HCT116 (cell line): ENCODE measurements around the gene GABBR2. TPM values are rescaled to one million over a fixed set of nuclear protein-coding genes. Genes with fewer than 3 reads are reported as not detected.

ENCODE experiments used
- ATAC-seq: fragments of 200-7000 bp; cut with Tn5 transposase; 2 replicates; pipeline ENCODE4 v1.9.1; 2020; ENCODE audit warnings: mild to moderate bottlenecking, moderate library complexity
- BruUV-seq: library from RNA; stranded (reverse); fragments of 400-500 nt; replicated peaks from 2 replicates; lab custom pipeline; 2021; lab: Mats Ljungman, UMichigan
- CTCF ChIA-PET: fragments of 300-600 bp; sonication (Branson Sonifier 250); formaldehyde crosslinking; loops from one replicate; lab custom pipeline; 2021; ENCODE audit warnings: antibody characterized with exemption; lab: Charles Lee
- POLR2A ChIA-PET: fragments of 300-600, 350-600 bp; sonication (Branson Sonifier 250); formaldehyde crosslinking; loops from one replicate; lab custom pipeline; 2021; ENCODE audit warnings: antibody characterized with exemption; lab: Charles Lee
- RAD21 ChIA-PET, 2 experiments: fragments of 300-600 bp; sonication (Branson Sonifier 250); formaldehyde crosslinking; loops; one replicate each; lab custom pipeline; 2023; ENCODE audit warnings: low total read pairs in 2 of 2; ENCODE audit not compliant: uncharacterized antibody in 2 of 2, unreplicated experiment in 2 of 2, low non-redundant PET in 1 of 2; lab: Charles Lee
- DNase-seq: peaks from one replicate; pipeline ENCODE4 v3.0.0-alpha.2; 2010; ENCODE audit warnings: low read depth, low spot score
- H2AFZ ChIP-seq: fragments of 200-600 bp; shearing (Covaris generic), sonication (generic); 2 replicates; pipeline ENCODE4 v1.6.1; 2017; ENCODE audit warnings: low read depth, mixed run types, mixed read lengths, antibody characterized with exemption, low read length; ENCODE audit not compliant: poor library complexity, severe bottlenecking
- H3K27ac ChIP-seq: 2 replicates; pipeline ENCODE4 v1.5.1; 2012; ENCODE audit warnings: low read depth, low read length
- H3K27me3 ChIP-seq: fragments of 200-600 bp; sonication (generic); 2 replicates; pipeline ENCODE4 v1.6.1; 2016; ENCODE audit warnings: mixed run types, low read length, mixed read lengths; ENCODE audit not compliant: insufficient read depth
- H3K36me3 ChIP-seq, 2 experiments: fragments of 200-500 bp in 1 of 2; fragments of 200-600 bp in 1 of 2; sonication (Bioruptor generic) in 1 of 2; sonication (generic) in 1 of 2; 2 replicates each; pipeline versions ENCODE4 v1.5.1 to v1.6.1; 2014 to 2016; ENCODE audit warnings: low read length in 2 of 2, inconsistent platforms in 1 of 2, mixed read lengths in 1 of 2, mixed run types in 1 of 2; ENCODE audit not compliant: insufficient read depth in 2 of 2, control insufficient read depth in 1 of 2
- H3K4me1 ChIP-seq, 2 experiments: fragments of 200-600 bp in 1 of 2; sonication (generic) in 1 of 2; 2 replicates each; pipeline versions ENCODE4 v1.5.1 to v1.6.1; 2012 to 2017; ENCODE audit warnings: low read length in 2 of 2, inconsistent platforms in 1 of 2, mild to moderate bottlenecking in 1 of 2, mixed read lengths in 1 of 2, mixed run types in 1 of 2, moderate library complexity in 1 of 2; ENCODE audit not compliant: insufficient read depth in 2 of 2, control insufficient read depth in 1 of 2
- H3K4me2 ChIP-seq: fragments of 200-600 bp; sonication (generic); 2 replicates; pipeline ENCODE4 v1.6.1; 2017; ENCODE audit warnings: mixed run types, low read length, mixed read lengths
- H3K4me3 ChIP-seq, 2 experiments: fragments of 200-600 bp in 1 of 2; sonication (generic) in 1 of 2; replicated peaks in 1 of 2; 2 replicates each; pipeline ENCODE4 v1.5.1; 2011 to 2016; ENCODE audit warnings: low read length in 2 of 2, control low read depth in 1 of 2, low read depth in 1 of 2, mild to moderate bottlenecking in 1 of 2, mixed read lengths in 1 of 2, mixed run types in 1 of 2
- H3K79me2 ChIP-seq: fragments of 200-600 bp; sonication (generic); 2 replicates; pipeline ENCODE4 v1.6.1; 2017; ENCODE audit warnings: mild to moderate bottlenecking, mixed run types, low read length, moderate library complexity, mixed read lengths; ENCODE audit not compliant: insufficient read depth
- H3K9ac ChIP-seq: fragments of 200-600 bp; sonication (generic); 2 replicates; pipeline ENCODE4 v1.6.1; 2016; ENCODE audit warnings: low read length, mixed read lengths
- H3K9me2 ChIP-seq: fragments of 200-600 bp; sonication (generic), shearing (Covaris generic); 2 replicates; pipeline ENCODE4 v1.6.1; 2017; ENCODE audit warnings: mixed run types, mild to moderate bottlenecking, moderate library complexity; ENCODE audit not compliant: insufficient read depth
- H3K9me3 ChIP-seq, 2 experiments: fragments of 200-500 bp in 1 of 2; fragments of 200-600 bp in 1 of 2; sonication (Bioruptor generic) in 1 of 2; sonication (generic) in 1 of 2; 2 replicates each; pipeline ENCODE4 v1.6.1; 2014 to 2017; ENCODE audit warnings: low read length in 2 of 2, mixed read lengths in 2 of 2, inconsistent platforms in 1 of 2, low read depth in 1 of 2, mild to moderate bottlenecking in 1 of 2, mixed run types in 1 of 2, moderate library complexity in 1 of 2; ENCODE audit not compliant: control insufficient read depth in 1 of 2, insufficient read depth in 1 of 2
- H4K20me1 ChIP-seq: fragments of 200-600 bp; sonication (generic), shearing (Covaris generic); 2 replicates; pipeline ENCODE4 v1.6.1; 2017; ENCODE audit warnings: mixed run types, mild to moderate bottlenecking, moderate library complexity; ENCODE audit not compliant: insufficient read depth
- EGR1 ChIP-seq: IDR thresholded peaks from 2 replicates; pipeline ENCODE4 v1.6.1; 2012; ENCODE audit warnings: low read depth
- ELF1 ChIP-seq: IDR thresholded peaks from 2 replicates; pipeline ENCODE4 v1.6.1; 2012; ENCODE audit warnings: low read depth, borderline replicate concordance
- EZH2 ChIP-seq: fragments of 200-600 bp; sonication (generic); IDR thresholded peaks from 2 replicates; pipeline ENCODE4 v1.6.1; 2017; ENCODE audit warnings: antibody characterized with exemption, mixed run types
- EZH2phosphoT487 ChIP-seq: fragments of 200-600 bp; IDR thresholded peaks from 2 replicates; pipeline ENCODE4 v1.6.1; 2018; ENCODE audit warnings: antibody characterized with exemption, borderline replicate concordance
- JUND ChIP-seq: IDR thresholded peaks from 2 replicates; pipeline ENCODE4 v1.6.1; 2012
- POLR2A ChIP-seq: IDR thresholded peaks from 2 replicates; pipeline ENCODE4 v1.7.0; 2011; ENCODE audit warnings: borderline replicate concordance; ENCODE audit not compliant: insufficient read depth, insufficient read length; ENCODE audit errors: extremely low read depth
- POLR2AphosphoS5 ChIP-seq: IDR thresholded peaks from 2 replicates; pipeline ENCODE4 v1.6.1; 2011; ENCODE audit warnings: mild to moderate bottlenecking, low read depth, low read length, moderate library complexity
- RAD21 ChIP-seq: IDR thresholded peaks from 2 replicates; pipeline ENCODE4 v1.6.1; 2012; ENCODE audit warnings: low read depth, mild to moderate bottlenecking
- REST ChIP-seq: IDR thresholded peaks from 2 replicates; pipeline ENCODE4 v1.6.1; 2012; ENCODE audit warnings: low read depth
- SIN3A ChIP-seq: IDR thresholded peaks from 2 replicates; pipeline ENCODE4 v1.6.1; 2012; ENCODE audit warnings: low read depth
- SP1 ChIP-seq: IDR thresholded peaks from 2 replicates; pipeline ENCODE4 v1.6.1; 2012; ENCODE audit warnings: low read depth
- TCF7L2 ChIP-seq: IDR thresholded peaks from 2 replicates; pipeline ENCODE4 v1.7.0; 2011; ENCODE audit warnings: borderline replicate concordance, inconsistent platforms; ENCODE audit not compliant: insufficient read depth, insufficient read length; ENCODE audit errors: extremely low read depth
- YY1 ChIP-seq: IDR thresholded peaks from 2 replicates; pipeline ENCODE4 v1.6.1; 2011; ENCODE audit warnings: low read length, low read depth, moderate library complexity, mild to moderate bottlenecking; ENCODE audit not compliant: insufficient replicate concordance; ENCODE audit errors: extremely low read depth
- ZFX ChIP-seq: fragments of 450-650 bp; IDR thresholded peaks from 2 replicates; pipeline ENCODE4 v1.6.1; 2017
- ZNF274 ChIP-seq: fragments of 200-500 bp; sonication (Bioruptor generic); IDR thresholded peaks from 2 replicates; pipeline ENCODE4 v1.6.1; 2014; ENCODE audit warnings: mild to moderate bottlenecking, low read depth, low read length, inconsistent platforms
- intact Hi-C: fragments of 100-400 bp; cut with micrococcal nuclease; formaldehyde crosslinking; loops from 2 replicates; pipeline ENCODE4 v1.10.0; 2022
- total RNA-seq: library from RNA; stranded (reverse); gene quantifications from one replicate; pipeline ENCODE4 v1.2.1, GENCODE V29; 2021; ENCODE audit not compliant: unreplicated experiment
- TF ChIP-seq, protein P1 (sequence below): IDR thresholded peaks from 2 replicates; pipeline ENCODE4 v1.6.1; 2011; ENCODE audit warnings: mild to moderate bottlenecking, low read length, moderate library complexity; ENCODE audit not compliant: insufficient replicate concordance; ENCODE audit errors: extremely low read depth

Gene GABBR2
- total RNA-seq, 1 experiment from 2014 or later = 0.15 TPM

- TF ChIP-seq REST (no peak), SP1 (no peak), ELF1 (no peak), SIN3A (no peak), ZFX (no peak)
Measured at GRCh38 chr9:98315551-98316060, 393.1 kb downstream of the GABBR2 start (continued).

- Histone ChIP-seq H3K27me3 (no peaks in the 10 kb centered on the region), H3K4me1 (peaks cover 0 to 4% of the 10 kb centered on the region in 2 experiments; a peak in 1 of 4 replicates), H3K4me3 (no peak overlapping the region), H4K20me1 (no peaks in the 10 kb centered on the region), H2AFZ (no peak overlapping the region), H3K9me2 (no peaks in the 10 kb centered on the region), H3K27ac (no peak overlapping the region), H3K36me3 (no peaks in the 10 kb centered on the region), H3K9me3 (no peaks in the 10 kb centered on the region), H3K4me2 (no peak overlapping the region), H3K9ac (no peak overlapping the region), H3K79me2 (no peaks in the 10 kb centered on the region)
- intact Hi-C loops = loop anchor here (1.0 to 10.0 kb wide), 6 partner anchors 207 to 533 kb away; no protein-coding TSS in a partner anchor
- ChIA-PET RAD21 (interaction anchor here in 1 of 2 experiments (2.0 kb wide), 1 partner anchor 461 kb away, joined by 8 read pairs; no protein-coding TSS in a partner anchor), CTCF (interaction anchor here (1.9 to 5.5 kb wide), 2 partner anchors 208 to 460 kb away, joined by 7 to 36 read pairs; no protein-coding TSS in a partner anchor), POLR2A (no interaction called here)
- TF ChIP-seq ZNF274 (no peak), EZH2phosphoT487 (no peak), YY1 (no peak), POLR2AphosphoS5 (no peak), SIN3A (no peak), POLR2A (no peak), ZFX (no peak), EZH2 (no peak), JUND (no peak), RAD21 (no peak), TCF7L2 (no peak), EGR1 (no peak), REST (no peak), SP1 (no peak)
- TF ChIP-seq, protein P1, sequence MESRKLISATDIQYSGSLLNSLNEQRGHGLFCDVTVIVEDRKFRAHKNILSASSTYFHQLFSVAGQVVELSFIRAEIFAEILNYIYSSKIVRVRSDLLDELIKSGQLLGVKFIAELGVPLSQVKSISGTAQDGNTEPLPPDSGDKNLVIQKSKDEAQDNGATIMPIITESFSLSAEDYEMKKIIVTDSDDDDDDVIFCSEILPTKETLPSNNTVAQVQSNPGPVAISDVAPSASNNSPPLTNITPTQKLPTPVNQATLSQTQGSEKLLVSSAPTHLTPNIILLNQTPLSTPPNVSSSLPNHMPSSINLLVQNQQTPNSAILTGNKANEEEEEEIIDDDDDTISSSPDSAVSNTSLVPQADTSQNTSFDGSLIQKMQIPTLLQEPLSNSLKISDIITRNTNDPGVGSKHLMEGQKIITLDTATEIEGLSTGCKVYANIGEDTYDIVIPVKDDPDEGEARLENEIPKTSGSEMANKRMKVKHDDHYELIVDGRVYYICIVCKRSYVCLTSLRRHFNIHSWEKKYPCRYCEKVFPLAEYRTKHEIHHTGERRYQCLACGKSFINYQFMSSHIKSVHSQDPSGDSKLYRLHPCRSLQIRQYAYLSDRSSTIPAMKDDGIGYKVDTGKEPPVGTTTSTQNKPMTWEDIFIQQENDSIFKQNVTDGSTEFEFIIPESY = no peak
- no peak for DNase-seq
- ATAC-seq = no peak
- BruUV-seq = no TSS peak
Measured at GRCh38 chr9:98315067-98315453, 393.7 kb downstream of the GABBR2 start.
